NCI-H2227 (cell line): ENCODE results near the gene ACSBG1.
"Not testable (repeated sequence)": the region's sequence is repeated elsewhere in the genome, so short reads cannot be mapped to it uniquely, and the experiment has no call there.

Source experiments
- DNase-seq: peaks from one replicate; lab custom pipeline; 2025; ENCODE audit not compliant: unreplicated experiment; lab: John Stamatoyannopoulos, UW

ACSBG1 gene

DNA sequence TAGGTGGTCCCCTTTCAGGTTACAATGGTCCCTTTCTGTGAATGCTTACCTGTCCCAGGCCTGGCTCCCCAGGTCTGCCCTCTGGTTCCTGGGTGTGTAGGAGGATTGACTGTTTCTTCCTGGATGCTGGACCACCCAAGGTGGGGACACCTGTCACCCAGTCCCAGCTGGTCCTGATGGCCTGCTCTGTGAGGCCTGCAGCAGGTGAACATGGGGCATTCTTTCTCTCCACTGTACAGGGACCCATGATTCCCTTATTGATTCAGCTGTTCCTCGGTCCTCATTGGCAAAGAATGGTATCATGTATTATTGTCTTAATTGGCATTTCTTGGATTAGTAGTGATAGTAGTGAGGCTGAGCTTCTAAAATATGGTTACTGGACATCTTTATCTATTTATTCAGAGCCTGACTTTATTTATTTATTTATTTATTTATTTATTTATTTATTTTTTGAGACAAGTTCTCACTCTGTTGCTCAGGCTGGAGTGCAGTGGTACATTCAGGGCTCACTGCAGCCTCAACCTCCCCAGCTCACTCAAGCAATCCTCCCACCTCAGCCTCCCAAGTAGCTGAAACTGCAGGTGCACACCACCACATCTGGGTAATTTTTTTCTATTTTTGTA, 21.2 kb upstream of the ACSBG1 start:
- DNase-seq = no peak

- no peak for DNase-seq
These were observed 16.8 kb upstream of the ACSBG1 start for GRCh38 chr15:78251136-78251535.

GRCh38 chr15:78249131-78249530, 14.8 kb upstream of the ACSBG1 start:
- no peak for DNase-seq

DNA sequence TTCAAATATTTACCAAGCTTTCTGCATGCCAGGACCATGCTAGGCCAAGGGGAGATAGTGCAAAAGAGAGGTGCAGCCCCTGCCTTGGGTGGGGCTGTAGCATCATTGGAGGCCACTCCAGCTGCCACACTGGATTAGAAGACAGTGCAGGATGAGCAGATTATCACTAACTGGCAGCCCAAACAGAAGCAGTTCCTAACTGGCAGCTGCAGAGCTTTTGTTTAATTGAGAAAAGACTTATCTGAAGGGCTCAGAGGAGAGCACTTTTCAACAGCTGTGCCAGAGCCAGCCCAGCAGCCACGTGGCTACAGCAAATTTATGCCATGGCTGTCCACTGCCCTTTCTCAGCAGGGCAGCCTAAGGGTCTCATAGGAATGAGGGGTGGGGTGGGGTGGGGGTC, 13.5 kb upstream of the ACSBG1 start:
- no peak for DNase-seq

DNA sequence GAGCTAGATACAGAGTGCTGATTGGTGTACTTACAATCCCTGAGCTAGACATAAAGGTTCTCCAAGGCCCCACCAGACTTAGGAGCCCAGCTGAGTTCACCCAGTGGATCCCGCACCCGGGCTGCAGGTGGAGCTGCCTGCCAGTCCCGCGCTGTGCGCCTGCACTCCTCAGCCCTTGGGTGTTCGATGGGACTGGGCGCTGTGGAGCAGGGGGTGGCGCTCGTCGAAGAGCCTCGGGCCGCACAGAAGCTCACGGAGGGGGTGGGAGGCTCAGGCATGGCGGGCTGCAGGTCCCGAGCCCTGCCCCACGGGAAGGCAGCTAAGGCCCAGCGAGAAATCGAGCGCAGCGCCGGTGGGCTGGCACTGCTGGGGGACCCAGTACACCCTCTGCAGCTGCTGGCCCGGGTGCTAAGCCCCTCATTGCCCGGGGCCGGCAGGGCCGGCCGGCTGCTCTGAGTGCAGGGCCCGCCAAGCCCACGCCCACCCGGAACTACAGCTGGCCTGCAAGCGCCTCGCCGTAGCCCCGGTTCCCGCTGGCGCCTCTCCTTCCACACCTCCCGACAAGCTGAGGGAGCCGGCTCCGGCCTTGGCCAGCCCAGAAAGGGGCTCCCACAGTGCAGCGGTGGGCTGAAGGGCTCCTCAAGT, 11.7 kb upstream of the ACSBG1 start:
- not testable (repeated sequence) for DNase-seq

DNA sequence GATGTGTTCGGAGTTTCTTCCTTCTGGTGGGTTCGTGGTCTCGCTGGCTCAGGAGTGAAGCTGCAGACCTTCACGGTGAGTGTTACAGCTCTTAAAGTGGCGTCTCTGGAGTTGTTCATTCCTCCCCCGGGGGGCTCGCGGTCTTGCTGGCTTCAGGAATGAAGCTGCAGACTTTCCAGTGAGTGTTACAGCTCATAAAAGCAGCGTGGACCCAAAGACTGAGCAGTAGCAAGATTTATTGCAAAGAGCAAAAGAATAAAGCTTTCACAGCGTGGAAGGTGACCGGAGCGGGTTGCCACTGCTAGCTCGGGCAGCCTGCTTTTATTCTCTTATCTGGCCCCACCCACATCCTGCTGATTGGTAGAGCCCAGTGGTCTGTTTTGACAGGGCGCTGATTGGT, 11.0 kb upstream of the ACSBG1 start:
- DNase-seq = not testable (repeated sequence)

DNA sequence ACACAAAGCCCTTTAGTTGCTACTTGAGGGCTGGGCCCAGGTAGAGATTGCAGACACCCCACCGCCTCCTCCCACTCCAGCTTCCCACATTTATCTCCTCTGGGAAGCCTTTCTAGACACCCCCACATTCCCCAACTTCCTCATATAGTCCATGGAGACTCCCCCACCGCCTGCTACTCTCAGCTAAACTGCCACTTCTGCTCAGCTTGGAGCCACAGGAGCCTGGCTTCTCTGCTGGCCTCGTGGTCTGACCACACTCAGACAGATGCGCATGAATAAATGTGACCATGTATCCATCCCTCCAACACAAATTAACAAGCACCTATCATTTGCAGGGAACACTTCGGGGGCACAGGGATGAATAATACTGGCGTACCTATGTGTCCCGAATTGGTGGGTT, 10.5 kb upstream of the ACSBG1 start:
- no peak for DNase-seq

- no peak for DNase-seq
These were observed 9.7 kb upstream of the ACSBG1 start for GRCh38 chr15:78244101-78244500.

- DNase-seq = no peak
These were observed 9.2 kb upstream of the ACSBG1 start for GRCh38 chr15:78243491-78243941.

- DNase-seq = no peak
These were observed 8.7 kb upstream of the ACSBG1 start for GRCh38 chr15:78243058-78243457.

DNA sequence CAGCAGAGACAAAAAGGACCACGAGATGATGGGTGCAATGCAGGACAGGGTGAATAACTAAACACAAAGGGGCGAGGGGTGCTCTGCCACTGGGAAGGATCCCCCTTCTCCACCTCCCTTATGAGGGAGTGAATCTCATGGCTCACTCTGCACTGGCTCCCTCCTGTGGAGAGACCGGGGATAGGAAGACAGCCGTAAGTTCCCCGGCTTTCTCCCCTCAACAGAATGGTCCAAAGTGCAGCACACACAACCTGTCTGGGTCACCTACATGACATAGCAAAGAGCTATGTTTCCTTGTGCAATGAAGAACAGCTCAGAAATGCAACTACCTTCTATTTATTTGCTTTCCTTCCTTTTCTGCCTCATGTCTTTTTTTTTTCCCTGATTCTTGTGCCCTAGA, 7.8 kb upstream of the ACSBG1 start:
- DNase-seq = peak; percentile 3

DNA sequence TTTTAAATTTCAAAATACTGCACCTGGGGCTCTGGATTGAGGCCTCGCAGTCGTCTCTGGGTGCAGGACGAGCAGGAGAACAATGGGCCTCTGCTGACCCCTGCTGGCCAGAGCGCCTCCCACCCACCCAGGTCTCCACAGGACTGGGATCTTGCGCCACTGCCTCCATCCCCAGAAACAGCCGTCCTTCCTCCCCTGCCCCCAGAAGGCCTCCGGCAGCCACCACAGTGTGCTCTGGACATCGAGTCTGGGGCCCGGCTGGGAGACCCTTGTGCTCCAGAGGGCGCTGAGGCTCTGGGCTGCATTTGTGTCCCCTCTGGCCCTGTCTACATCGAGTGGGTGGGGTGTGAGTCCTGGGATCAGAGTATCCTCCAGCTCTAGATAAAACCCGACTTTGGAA, 6.7 kb upstream of the ACSBG1 start:
- DNase-seq = peak; percentile 68

GRCh38 chr15:78239811-78240210, 5.4 kb upstream of the ACSBG1 start:
- no peak for DNase-seq

GRCh38 chr15:78237146-78237545, 2.8 kb upstream of the ACSBG1 start:
- DNase-seq = no peak

- DNase-seq = no peak
These were observed 2.1 kb upstream of the ACSBG1 start for GRCh38 chr15:78236491-78236890.

GRCh38 chr15:78233496-78233895, 869 bp downstream of the ACSBG1 start:
- DNase-seq = no peak

DNA sequence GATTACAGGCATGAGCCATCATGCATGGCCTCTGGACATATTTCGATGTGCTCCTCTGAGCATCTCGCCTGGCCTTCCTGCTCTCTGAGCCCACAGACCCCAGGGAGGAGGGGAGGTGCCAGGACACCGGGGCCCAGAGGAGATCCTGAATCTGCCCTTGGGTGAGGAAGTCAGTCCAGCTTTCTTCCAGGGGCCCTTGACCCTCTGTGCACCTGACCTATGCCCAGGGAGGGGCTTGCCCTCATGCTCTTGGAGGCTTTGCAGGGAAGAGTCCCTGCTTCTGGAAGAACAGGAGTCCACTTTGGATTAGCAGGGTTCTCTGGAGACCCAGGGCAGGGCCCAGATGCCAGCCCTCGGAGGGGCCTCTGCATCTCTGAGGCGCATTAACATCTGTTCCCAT, 1.4 kb downstream of the ACSBG1 start:
- no peak for DNase-seq

- no peak for DNase-seq
These were observed 4.6 kb downstream of the ACSBG1 start for GRCh38 chr15:78229431-78230406.

DNA sequence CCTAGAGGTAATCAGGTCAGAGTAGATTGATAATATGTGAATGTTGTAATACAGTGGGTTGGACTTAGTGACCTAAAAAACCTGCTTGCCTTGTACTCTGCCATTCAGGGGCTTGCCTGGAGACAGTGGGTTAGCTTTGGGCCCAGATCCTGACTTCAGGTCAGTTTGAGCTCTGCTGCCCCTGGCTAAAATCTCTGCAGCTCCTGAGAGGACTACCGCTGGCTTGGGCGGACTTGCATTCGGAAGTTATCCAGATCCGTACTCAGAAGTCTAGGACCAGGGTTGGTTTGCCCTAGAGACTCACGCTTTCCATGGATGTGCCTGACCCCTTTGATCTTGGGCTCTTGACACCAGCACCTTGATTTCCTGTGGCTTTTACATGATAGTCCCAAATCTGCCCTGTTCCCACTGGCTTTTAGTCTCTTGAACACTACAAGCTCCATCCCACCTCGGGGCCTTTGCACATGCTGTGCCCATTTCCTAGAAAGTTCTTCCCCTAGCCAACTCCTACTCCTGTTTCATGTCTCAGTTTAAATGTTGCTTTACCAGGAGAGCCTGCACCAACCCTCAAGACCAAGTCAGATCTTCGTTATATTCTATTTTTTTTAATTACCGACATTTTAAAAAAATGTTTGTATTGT, 5.9 kb downstream of the ACSBG1 start:
- DNase-seq = no peak

DNA sequence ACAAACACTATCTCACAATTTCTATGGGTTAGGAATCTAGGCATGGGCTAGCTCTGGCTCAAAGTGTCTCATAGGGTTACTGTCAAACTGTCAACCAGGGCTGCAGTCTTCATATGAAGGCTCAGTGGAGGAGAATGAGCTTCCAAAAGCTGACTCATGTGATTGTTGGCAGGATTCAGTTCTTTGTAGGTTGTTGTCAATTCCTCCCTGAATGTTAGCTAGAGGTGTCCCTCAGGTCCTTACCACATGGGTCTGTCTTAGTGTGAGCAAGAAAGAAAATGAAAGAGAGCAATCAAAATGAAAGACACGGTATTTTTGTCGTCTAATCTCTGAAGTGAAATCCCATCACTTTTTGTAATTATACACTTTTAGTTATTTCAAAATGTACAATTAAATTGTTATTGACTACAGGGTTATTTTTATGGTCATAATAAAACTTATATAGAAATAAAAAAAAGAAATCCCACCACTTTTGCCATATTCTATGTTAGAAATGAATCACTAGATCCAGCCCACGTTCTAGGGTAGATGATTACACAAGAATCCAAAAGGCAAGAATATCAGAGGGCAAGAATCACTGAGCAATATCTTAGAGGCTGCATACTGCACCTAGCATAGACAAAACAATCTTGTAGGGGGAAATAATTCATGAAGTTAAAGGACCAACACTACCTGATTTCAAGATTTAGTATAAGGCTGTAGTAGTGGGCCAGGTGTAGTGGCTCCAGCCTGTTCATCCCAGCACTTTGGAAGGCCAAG, 8.4 kb downstream of the ACSBG1 start:
- no peak for DNase-seq

GRCh38 chr15:78224023-78224411, 10.3 kb downstream of the ACSBG1 start:
- DNase-seq = no peak
